ENCODE data around the gene TSPYL2.

Gene TSPYL2

DNA sequence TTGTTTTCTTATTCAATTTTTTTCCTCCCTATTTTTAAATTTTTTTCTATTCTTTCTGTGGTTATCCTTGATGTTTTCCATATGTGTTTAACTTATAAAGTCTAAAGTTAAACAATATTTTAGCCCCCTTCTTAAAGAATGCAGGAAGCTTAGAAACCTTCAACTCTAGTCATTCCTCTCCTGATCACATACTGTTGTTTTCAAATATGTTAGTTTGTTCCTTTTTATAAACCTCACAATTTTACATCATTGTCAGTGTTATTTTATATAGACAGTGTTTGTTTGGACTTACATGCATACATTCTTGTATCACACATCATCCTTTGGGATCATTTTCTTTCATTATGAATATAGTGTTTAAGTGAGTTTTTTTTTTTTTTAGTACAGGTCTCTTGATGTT is 43.3 kb downstream of the TSPYL2 start:
- DNase-seq (ENCODE audit: low read depth), result no peak

DNA sequence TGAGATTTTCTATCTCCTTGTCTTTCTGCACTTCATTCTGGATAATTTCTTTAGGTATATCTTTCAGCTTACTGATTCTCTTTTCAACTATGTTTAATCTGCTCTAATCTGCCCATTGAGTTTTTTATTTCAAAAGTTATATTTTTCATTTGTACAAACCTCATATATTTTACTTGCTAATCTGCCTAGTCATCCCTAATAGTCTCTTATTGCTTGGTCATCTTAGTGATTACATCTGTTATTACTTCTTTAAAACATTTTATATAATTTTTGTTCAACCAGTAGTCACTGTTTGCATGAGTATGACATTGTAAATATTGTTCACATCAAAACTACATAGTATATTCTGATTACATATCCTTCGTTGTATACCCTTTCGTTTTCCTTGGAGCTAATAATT is 44.2 kb downstream of the TSPYL2 start:
- DNase-seq (ENCODE audit: low read depth), result no peak

DNA sequence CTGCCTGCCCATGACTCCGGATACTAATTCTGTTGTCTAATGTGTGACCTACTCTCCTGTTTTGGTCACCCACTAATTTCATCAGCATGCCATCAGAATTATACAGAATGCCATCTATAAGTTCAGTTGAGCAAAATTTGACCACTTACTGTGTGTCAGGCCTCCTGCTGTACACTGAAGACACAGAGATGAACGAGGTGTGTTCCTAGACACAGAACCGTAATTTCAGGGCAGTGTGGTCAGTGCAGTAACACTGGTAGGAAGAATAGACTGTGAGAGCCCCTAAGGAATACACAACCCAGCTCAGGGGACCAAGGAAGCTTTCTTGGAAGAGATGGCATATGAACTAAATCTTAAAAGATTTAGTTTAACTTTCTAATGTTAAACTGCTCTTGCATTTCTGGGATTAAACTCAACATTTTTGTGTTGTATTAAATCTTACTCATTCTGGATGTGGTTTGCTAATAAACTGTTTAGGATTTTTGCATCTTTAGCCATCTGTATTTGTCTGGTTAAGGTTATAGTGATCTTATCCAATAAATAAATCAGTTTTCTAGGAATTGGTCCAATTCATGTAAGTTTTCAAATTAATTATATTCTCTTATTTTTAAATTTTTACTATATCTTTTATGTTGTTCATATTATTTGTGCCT is 46.1 kb downstream of the TSPYL2 start:
- no peak for DNase-seq (ENCODE audit: low read depth)

DNA sequence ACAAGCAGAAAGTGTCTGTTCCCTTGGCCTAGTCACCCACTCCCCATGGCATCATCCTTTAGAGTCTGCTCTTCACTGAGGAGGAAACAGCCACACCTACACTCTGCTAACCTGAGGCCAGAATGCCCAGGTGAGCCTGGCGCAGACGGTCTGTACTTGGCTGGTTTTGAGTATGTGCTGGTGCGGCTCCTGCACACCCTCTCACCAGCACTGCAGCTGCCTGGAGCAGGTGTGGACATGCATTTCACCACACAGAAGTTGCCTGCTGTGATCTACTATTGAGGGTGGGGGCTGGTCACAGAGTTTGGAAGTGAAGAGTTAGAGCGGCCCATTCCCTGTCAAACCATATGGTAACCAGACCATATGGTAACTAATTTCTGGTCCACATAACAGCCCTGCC is 51.2 kb downstream of the TSPYL2 start:
- DNase-seq (ENCODE audit: low read depth), result no peak

DNA sequence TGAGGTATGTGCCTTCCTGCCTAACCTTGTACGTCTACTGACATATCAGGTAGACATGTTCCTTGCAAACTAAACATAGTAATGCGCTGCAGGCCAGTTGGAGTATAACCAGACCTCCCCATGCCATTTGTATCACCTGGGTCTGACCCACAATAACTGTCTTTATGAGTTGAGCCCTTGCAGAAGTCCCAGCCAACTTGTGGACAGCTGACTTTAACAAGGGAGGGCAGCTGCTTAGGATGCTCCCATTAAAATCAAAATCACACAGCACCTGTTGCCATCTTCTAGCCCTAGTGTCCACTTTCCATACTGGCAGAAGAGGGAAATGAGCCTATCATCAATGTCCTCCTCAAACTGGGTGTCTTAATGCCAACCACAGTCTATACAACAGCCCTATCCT is 53.4 kb downstream of the TSPYL2 start:
- no peak for DNase-seq (ENCODE audit: low read depth)

All from activated T-cell treated with anti-CD3 and anti-CD28 coated beads for 24 hours (primary cell).